Mesenchymal stem cell (in vitro differentiated cells and primary cell): ENCODE data around the gene BCL2L11.

ENCODE experiments used
- DNase-seq: peaks from one replicate; pipeline ENCODE4 v3.0.0-alpha.2; 2013
- H2AFZ ChIP-seq: one replicate; pipeline ENCODE4 v1.6.1; 2013; ENCODE audit warnings: low read depth, mild to moderate bottlenecking, control low read depth, inconsistent platforms, low read length, moderate library complexity
- H2AK5ac ChIP-seq: 2 replicates; pipeline ENCODE4 v1.6.1; 2013; ENCODE audit warnings: low read length, moderate library complexity, mild to moderate bottlenecking, inconsistent platforms; ENCODE audit not compliant: severe bottlenecking
- H2BK120ac ChIP-seq: one replicate; pipeline ENCODE4 v1.6.1; 2013; ENCODE audit warnings: low read depth, mild to moderate bottlenecking, inconsistent platforms, low read length, moderate library complexity
- H2BK12ac ChIP-seq, 2 experiments: one replicate each; pipeline ENCODE4 v1.6.1; 2013; ENCODE audit warnings: inconsistent platforms in 2 of 2, low read length in 2 of 2, mild to moderate bottlenecking in 2 of 2, moderate library complexity in 2 of 2, control low read depth in 1 of 2
- H2BK15ac ChIP-seq: one replicate; pipeline ENCODE4 v1.6.1; 2013; ENCODE audit warnings: mild to moderate bottlenecking, low read depth, inconsistent platforms; ENCODE audit not compliant: poor library complexity, severe bottlenecking
- H2BK5ac ChIP-seq: 2 replicates; pipeline ENCODE4 v1.6.1; 2013; ENCODE audit warnings: low read depth, mild to moderate bottlenecking, low read length, control low read depth, inconsistent platforms; ENCODE audit not compliant: poor library complexity, severe bottlenecking
- H3K14ac ChIP-seq, 2 experiments: one replicate each; pipeline ENCODE4 v1.6.1; 2013; ENCODE audit warnings: inconsistent platforms in 2 of 2, low read length in 2 of 2, control low read depth in 1 of 2, mild to moderate bottlenecking in 1 of 2, moderate library complexity in 1 of 2
- H3K18ac ChIP-seq, 2 experiments: one replicate each; pipeline ENCODE4 v1.6.1; 2013; ENCODE audit warnings: inconsistent platforms in 2 of 2, low read length in 2 of 2, control low read depth in 1 of 2, low read depth in 1 of 2, mild to moderate bottlenecking in 1 of 2
- H3K23ac ChIP-seq, 2 experiments: one replicate each; pipeline ENCODE4 v1.6.1; 2013; ENCODE audit warnings: inconsistent platforms in 2 of 2, low read length in 2 of 2, mild to moderate bottlenecking in 2 of 2, moderate library complexity in 2 of 2, control low read depth in 1 of 2
- H3K27ac ChIP-seq: 2 replicates; pipeline ENCODE4 v1.5.1; 2013; ENCODE audit warnings: mild to moderate bottlenecking, moderate library complexity, low read length, control low read depth, inconsistent platforms; ENCODE audit not compliant: poor library complexity, severe bottlenecking
- H3K27me3 ChIP-seq, 2 experiments: 2 replicates each; pipeline versions ENCODE4 v1.6.1 to v1.7.0; 2013; ENCODE audit warnings: low read length in 2 of 2, mild to moderate bottlenecking in 2 of 2, moderate library complexity in 2 of 2, control low read depth in 1 of 2, inconsistent platforms in 1 of 2; ENCODE audit not compliant: control insufficient read depth in 1 of 2, insufficient read depth in 1 of 2
- H3K36me3 ChIP-seq, 2 experiments: 2 replicates each; pipeline versions ENCODE4 v1.6.1 to v1.7.0; 2013; ENCODE audit warnings: low read length in 2 of 2, control low read depth in 1 of 2, inconsistent platforms in 1 of 2, low read depth in 1 of 2, mild to moderate bottlenecking in 1 of 2; ENCODE audit not compliant: insufficient read depth in 2 of 2, control insufficient read depth in 1 of 2
- H3K4ac ChIP-seq, 2 experiments: one replicate each; pipeline ENCODE4 v1.6.1; 2013; ENCODE audit warnings: inconsistent platforms in 2 of 2, low read length in 2 of 2, mild to moderate bottlenecking in 2 of 2, moderate library complexity in 2 of 2, control low read depth in 1 of 2, low read depth in 1 of 2
- H3K4me1 ChIP-seq: 2 replicates; pipeline ENCODE4 v1.6.1; 2013; ENCODE audit warnings: low read depth, low read length, control low read depth; ENCODE audit not compliant: control insufficient read depth, insufficient read depth
- H3K4me2 ChIP-seq: 2 replicates; pipeline ENCODE4 v1.6.1; 2013; ENCODE audit warnings: low read length, mild to moderate bottlenecking, inconsistent platforms; ENCODE audit not compliant: poor library complexity, severe bottlenecking
- H3K4me3 ChIP-seq, 2 experiments: 2 replicates each; pipeline versions ENCODE4 v1.5.1 to v1.7.0; 2013; ENCODE audit warnings: low read length in 2 of 2, mild to moderate bottlenecking in 2 of 2, control low read depth in 1 of 2, low read depth in 1 of 2; ENCODE audit not compliant: insufficient read depth in 1 of 2
- H3K79me1 ChIP-seq: replicated peaks from 2 replicates; pipeline ENCODE4 v1.6.1; 2013; ENCODE audit warnings: mild to moderate bottlenecking, control low read depth, low read length, inconsistent platforms; ENCODE audit not compliant: poor library complexity, severe bottlenecking
- H3K9ac ChIP-seq: 2 replicates; pipeline ENCODE4 v1.7.0; 2013; ENCODE audit warnings: mild to moderate bottlenecking, low read length, moderate library complexity
- H3K9me3 ChIP-seq: 2 replicates; pipeline ENCODE4 v1.7.0; 2013; ENCODE audit warnings: mild to moderate bottlenecking, low read length; ENCODE audit not compliant: control insufficient read depth
- H4K8ac ChIP-seq: one replicate; pipeline ENCODE4 v1.6.1; 2013; ENCODE audit warnings: inconsistent platforms, mild to moderate bottlenecking, low read length, moderate library complexity
- H4K91ac ChIP-seq: one replicate; pipeline ENCODE4 v1.6.1; 2013; ENCODE audit warnings: mild to moderate bottlenecking, low read length, inconsistent platforms
- WGBS: methylation state at CpG from one replicate; pipeline ENCODE4 v1.1.7; 2013; ENCODE audit warnings: mixed read lengths; 5-methylcytosine and 5-hydroxymethylcytosine counted together

The BCL2L11 gene

GRCh38 chr2:111117598-111118480 lies 2.9 kb upstream of the BCL2L11 start:
- Histone ChIP-seq H3K23ac (peak overlapping the region in 1 of 2 experiments; percentile 99), H2BK120ac (no peak overlapping the region), H3K4me3 (peak overlapping the region; percentile 46 to 81), H2AK5ac (no peak overlapping the region), H2BK15ac (peak overlapping the region; percentile 32), H3K27ac (peak overlapping the region; percentile 33), H2BK12ac (peak overlapping the region in 1 of 2 experiments; percentile 68), H3K27me3 (peaks cover 31 to 44% of the 10 kb centered on the region in 2 experiments), H3K36me3 (peaks cover 0 to under 1% of the 10 kb centered on the region in 2 experiments), H3K79me1 (peaks cover 5% of the 10 kb centered on the region), H2BK5ac (peak overlapping the region; percentile 24), H3K4me1 (peaks cover 38% of the 10 kb centered on the region), H3K4me2 (peak overlapping the region; percentile 99), H4K8ac (no peak overlapping the region), H3K9me3 (no peaks in the 10 kb centered on the region), H3K18ac (no peak overlapping the region), H3K9ac (peak overlapping the region; percentile 14), H4K91ac (no peak overlapping the region), H3K4ac (peak overlapping the region in 1 of 2 experiments; percentile 35), H3K14ac (no peak overlapping the region), H2AFZ (peak overlapping the region; percentile 62)
- 2% methylated on average over 52 of the region's 64 CpGs for whole genome bisulfite sequencing
- DNase-seq, result peak; percentile 65

GRCh38 chr2:111118481-111118980 lies 2.2 kb upstream of the BCL2L11 start:
- peak overlapping the region; percentile 37 to 75 for H2BK12ac ChIP-seq
- peaks cover 28 to 37% of the 10 kb centered on the region in 2 experiments for H3K27me3 ChIP-seq
- no peak for DNase-seq
- H3K79me1 ChIP-seq, result peaks cover 8% of the 10 kb centered on the region
- no peak overlapping the region for H2BK120ac ChIP-seq
- no peak overlapping the region for H3K14ac ChIP-seq
- H3K4me3 ChIP-seq, result peak overlapping the region; percentile 33 to 81
- peak overlapping the region; percentile 9 for H4K91ac ChIP-seq
- H3K4ac ChIP-seq, result peak overlapping the region; percentile 1 to 64
- H4K8ac ChIP-seq, result peak overlapping the region; percentile 62
- peak overlapping the region; percentile 51 to 88 for H3K23ac ChIP-seq
- peak overlapping the region; percentile 14 for H3K9ac ChIP-seq
- peak overlapping the region; percentile 24 for H2BK5ac ChIP-seq
- H3K27ac ChIP-seq, result peak overlapping the region; percentile 33
- peaks cover 39% of the 10 kb centered on the region for H3K4me1 ChIP-seq
- H3K36me3 ChIP-seq, result peaks cover 0 to 2% of the 10 kb centered on the region in 2 experiments
- no peaks in the 10 kb centered on the region for H3K9me3 ChIP-seq
- H2AFZ ChIP-seq, result peak overlapping the region; percentile 29
- peak overlapping the region; percentile 55 for H2BK15ac ChIP-seq
- H3K18ac ChIP-seq, result peak overlapping the region in 1 of 2 experiments; percentile 64
- 2% methylated on average over 33 of the region's 33 CpGs for WGBS
- no peak overlapping the region for H2AK5ac ChIP-seq
- H3K4me2 ChIP-seq, result peak overlapping the region; percentile 99

DNA sequence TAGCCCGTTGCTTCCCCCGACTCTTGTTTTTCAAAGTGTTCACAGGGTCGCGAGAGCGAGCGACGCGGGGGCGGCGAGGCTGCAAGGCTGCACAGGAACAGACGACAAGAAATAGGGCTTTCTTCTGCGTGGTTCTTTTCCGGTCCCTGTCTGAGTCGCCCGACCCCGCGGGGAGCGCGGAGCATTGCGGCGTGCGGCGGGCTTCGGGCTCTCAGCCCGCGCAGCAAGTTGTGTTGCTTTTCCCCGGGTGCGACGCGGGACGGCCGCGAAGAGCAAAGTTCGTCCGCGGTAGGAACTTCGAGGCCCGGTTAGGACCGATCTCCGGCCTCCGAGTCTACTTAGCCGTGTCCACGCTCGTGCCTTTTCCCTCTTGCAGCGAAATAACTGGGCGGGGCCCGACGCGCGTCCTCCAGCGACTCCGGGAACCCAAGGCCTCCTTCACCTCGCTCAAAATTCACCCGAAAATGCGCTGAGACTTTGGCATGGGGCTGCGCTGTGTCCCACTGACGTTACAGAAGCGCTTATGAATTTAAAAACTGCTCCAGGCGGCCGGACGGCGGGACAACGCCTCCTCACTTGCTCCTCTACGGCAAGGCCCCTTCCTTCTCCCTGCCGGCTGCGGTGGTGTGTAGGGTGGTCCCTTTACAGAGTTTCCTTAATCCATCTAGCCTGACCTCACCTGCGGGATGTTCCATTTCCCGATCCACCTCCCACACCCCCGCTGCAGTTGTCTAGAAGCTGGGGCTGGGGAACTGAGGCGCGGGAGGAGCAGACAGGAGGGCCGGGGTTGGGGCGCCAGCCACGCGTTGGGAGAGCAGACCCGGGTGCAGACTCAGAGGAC lies 1.5 kb upstream of the BCL2L11 start:
- Histone ChIP-seq H2BK5ac (peak overlapping the region; percentile 24), H3K79me1 (peaks cover 13% of the 10 kb centered on the region), H3K4me2 (peak overlapping the region; percentile 99), H2BK12ac (peak overlapping the region in 1 of 2 experiments; percentile 37), H2AK5ac (no peak overlapping the region), H3K9ac (no peak overlapping the region), H3K27me3 (peaks cover 24 to 30% of the 10 kb centered on the region in 2 experiments), H3K18ac (peak overlapping the region in 1 of 2 experiments; percentile 64), H2BK15ac (peak overlapping the region; percentile 33), H2BK120ac (no peak overlapping the region), H3K36me3 (peaks cover 4 to 7% of the 10 kb centered on the region in 2 experiments), H4K8ac (peak overlapping the region; percentile 62), H3K4me3 (peak overlapping the region in 1 of 2 experiments; percentile 33), H3K4ac (peak overlapping the region; percentile 1 to 64), H3K4me1 (peaks cover 43% of the 10 kb centered on the region), H3K23ac (peak overlapping the region; percentile 51 to 79), H2AFZ (peak overlapping the region; percentile 7), H3K9me3 (no peaks in the 10 kb centered on the region), H3K14ac (no peak overlapping the region), H3K27ac (no peak overlapping the region), H4K91ac (no peak overlapping the region)
- peak; percentile 21 for DNase-seq
- 1% methylated on average over 68 of the region's 76 CpGs for WGBS
